GDM1 (cell line): ENCODE data around the gene CRIP2.
A peak's percentile ranks its signal among the peaks of the same experiment; 100 is the strongest.

Source experiments
- DNase-seq: peaks from one replicate; lab custom pipeline; 2025; lab: John Stamatoyannopoulos, UW

The CRIP2 gene

GRCh38 chr14:105487986-105488777 lies 13.6 kb downstream of the CRIP2 start:
- DNase-seq, result no peak

- no peak for DNase-seq
Observed at GRCh38 chr14:105488781-105489541, 14.3 kb downstream of the CRIP2 start.

GRCh38 chr14:105489542-105490266 lies 15.1 kb downstream of the CRIP2 start:
- peak; percentile 68 for DNase-seq

GRCh38 chr14:105490267-105490571 lies 15.6 kb downstream of the CRIP2 start:
- no peak for DNase-seq

- DNase-seq, result peak; percentile 100
Observed at GRCh38 chr14:105490572-105491365, 16.1 kb downstream of the CRIP2 start, which contains the start of gene TEDC1. Gene TEDC1 (plus strand): TSS chr14:105491246. CDS start chr14:105491376, 130 bp downstream.

GRCh38 chr14:105491366-105491973 lies 16.8 kb downstream of the CRIP2 start:
- DNase-seq, result peak; percentile 68

GRCh38 chr14:105492031-105492970 lies 17.7 kb downstream of the CRIP2 start:
- no peak for DNase-seq

- no peak for DNase-seq
Observed at GRCh38 chr14:105492971-105493871, 18.6 kb downstream of the CRIP2 start.

- no peak for DNase-seq
Observed at GRCh38 chr14:105493921-105494605, 19.4 kb downstream of the CRIP2 start.

- DNase-seq, result no peak
Observed at GRCh38 chr14:105494606-105494929, 19.9 kb downstream of the CRIP2 start.

GRCh38 chr14:105495101-105495989 lies 20.7 kb downstream of the CRIP2 start:
- no peak for DNase-seq

GRCh38 chr14:105495990-105496830 lies 21.6 kb downstream of the CRIP2 start:
- DNase-seq, result no peak

GRCh38 chr14:105496831-105497591 lies 22.4 kb downstream of the CRIP2 start:
- no peak for DNase-seq

GRCh38 chr14:105497671-105498429 lies 23.2 kb downstream of the CRIP2 start:
- no peak for DNase-seq
